ENCODE results near the gene RAI14.
"Not testable (repeated sequence)": the region's sequence is repeated elsewhere in the genome, so short reads cannot be mapped to it uniquely, and the experiment has no call there.

Gene RAI14

GRCh38 chr5:34736445-34737115, 80.5 kb downstream of the RAI14 start:
- DNase-seq = no peak

- no peak for DNase-seq
Measured at GRCh38 chr5:34737731-34738130, 81.6 kb downstream of the RAI14 start.

- no peak for DNase-seq
Measured at GRCh38 chr5:34738381-34738780, 82.3 kb downstream of the RAI14 start.

GRCh38 chr5:34740389-34740806, 84.3 kb downstream of the RAI14 start:
- no peak for DNase-seq

- no peak for DNase-seq
Measured at GRCh38 chr5:34742061-34742460, 85.9 kb downstream of the RAI14 start.

- no peak for DNase-seq
Measured at GRCh38 chr5:34743878-34744277, 87.8 kb downstream of the RAI14 start.

- DNase-seq = no peak
Measured at GRCh38 chr5:34748431-34748830, 92.3 kb downstream of the RAI14 start.

- DNase-seq = no peak
Measured at GRCh38 chr5:34749431-34749873, 93.3 kb downstream of the RAI14 start.

- DNase-seq = no peak
Measured at GRCh38 chr5:34750206-34750605, 94.1 kb downstream of the RAI14 start.

GRCh38 chr5:34751807-34752736, 95.9 kb downstream of the RAI14 start:
- no peak for DNase-seq

- not testable (repeated sequence) for DNase-seq
Measured at GRCh38 chr5:34753236-34753635, 97.1 kb downstream of the RAI14 start.

GRCh38 chr5:34755926-34756325, 99.8 kb downstream of the RAI14 start:
- no peak for DNase-seq

GRCh38 chr5:34756781-34757624, 100.9 kb downstream of the RAI14 start:
- no peak for DNase-seq

GRCh38 chr5:34758514-34758913, 102.4 kb downstream of the RAI14 start:
- no peak for DNase-seq

GRCh38 chr5:34759213-34759612, 103.1 kb downstream of the RAI14 start:
- DNase-seq = not testable (repeated sequence)

GRCh38 chr5:34765662-34766061, 109.5 kb downstream of the RAI14 start:
- DNase-seq = no peak

- no peak for DNase-seq
Measured at GRCh38 chr5:34767180-34767579, 111.1 kb downstream of the RAI14 start.

GRCh38 chr5:34770486-34770885, 114.4 kb downstream of the RAI14 start:
- DNase-seq = no peak

GRCh38 chr5:34771076-34771475, 114.9 kb downstream of the RAI14 start:
- DNase-seq = no peak

- DNase-seq = no peak
Measured at GRCh38 chr5:34772267-34773098, 116.4 kb downstream of the RAI14 start.

GRCh38 chr5:34774139-34774538, 118.0 kb downstream of the RAI14 start:
- DNase-seq = no peak

- DNase-seq = not testable (repeated sequence)
Measured at GRCh38 chr5:34774678-34775077, 118.5 kb downstream of the RAI14 start.

Data from activated CD4-positive, alpha-beta T cell treated with anti-CD3 and anti-CD28 coated beads for 4 hours (primary cell).